Measurements from ENCODE around the gene KRT71. TPM values are rescaled to one million over a fixed set of nuclear protein-coding genes. Genes with fewer than 3 reads are reported as not detected.
"Not testable (repeated sequence)": the region's sequence is repeated elsewhere in the genome, so short reads cannot be mapped to it uniquely, and the experiment has no call there.

The KRT71 gene
- total RNA-seq, 1 experiment from 2014 or later = not detected

DNA sequence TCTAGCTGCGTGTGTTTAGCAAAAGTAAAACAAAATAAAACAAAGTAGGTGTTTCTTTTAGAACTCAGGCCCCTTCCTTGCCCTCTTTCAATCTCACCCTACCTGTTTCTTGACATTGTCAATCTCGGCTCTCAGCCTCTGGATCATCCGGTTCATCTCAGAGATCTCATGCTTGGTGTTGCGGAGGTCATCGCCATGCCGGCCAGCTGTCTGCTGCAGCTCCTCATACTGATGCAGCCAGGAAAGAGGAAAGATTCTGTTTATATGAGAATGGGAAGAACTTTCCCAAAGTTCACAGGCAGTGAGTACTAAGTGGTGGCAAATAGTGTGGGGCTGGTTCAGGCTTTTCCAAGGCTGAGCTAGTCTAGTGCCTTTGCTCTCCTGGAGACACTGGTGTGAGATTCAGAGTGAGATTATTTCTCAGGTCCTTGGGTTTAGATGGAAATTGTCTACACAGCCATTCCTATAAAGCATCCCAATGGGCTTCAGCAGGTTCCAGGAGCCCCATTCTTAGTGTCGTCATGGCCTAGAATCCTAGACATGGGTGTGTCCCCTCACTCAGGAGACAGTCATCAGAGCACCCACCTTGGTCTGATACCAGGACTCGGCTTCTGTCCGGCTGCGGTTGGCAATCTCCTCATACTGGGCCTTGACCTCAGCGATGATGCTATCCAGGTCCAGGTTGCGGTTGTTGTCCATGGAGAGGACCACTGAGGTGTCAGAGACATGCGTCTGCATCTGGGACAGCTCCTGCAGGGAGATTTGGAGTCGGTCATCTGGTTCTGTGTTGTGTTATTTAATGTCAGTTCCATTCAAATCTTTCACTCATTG is 35.7 kb downstream of the KRT71 start:
- in situ Hi-C loops (cut with HindIII; ENCODE audit: low pct_unique_long_range_greater_than_20kb, low sequenced_read_pairs) = no loop called here
- no peak for DNase-seq (ENCODE audit: low read depth, low spot score)

DNA sequence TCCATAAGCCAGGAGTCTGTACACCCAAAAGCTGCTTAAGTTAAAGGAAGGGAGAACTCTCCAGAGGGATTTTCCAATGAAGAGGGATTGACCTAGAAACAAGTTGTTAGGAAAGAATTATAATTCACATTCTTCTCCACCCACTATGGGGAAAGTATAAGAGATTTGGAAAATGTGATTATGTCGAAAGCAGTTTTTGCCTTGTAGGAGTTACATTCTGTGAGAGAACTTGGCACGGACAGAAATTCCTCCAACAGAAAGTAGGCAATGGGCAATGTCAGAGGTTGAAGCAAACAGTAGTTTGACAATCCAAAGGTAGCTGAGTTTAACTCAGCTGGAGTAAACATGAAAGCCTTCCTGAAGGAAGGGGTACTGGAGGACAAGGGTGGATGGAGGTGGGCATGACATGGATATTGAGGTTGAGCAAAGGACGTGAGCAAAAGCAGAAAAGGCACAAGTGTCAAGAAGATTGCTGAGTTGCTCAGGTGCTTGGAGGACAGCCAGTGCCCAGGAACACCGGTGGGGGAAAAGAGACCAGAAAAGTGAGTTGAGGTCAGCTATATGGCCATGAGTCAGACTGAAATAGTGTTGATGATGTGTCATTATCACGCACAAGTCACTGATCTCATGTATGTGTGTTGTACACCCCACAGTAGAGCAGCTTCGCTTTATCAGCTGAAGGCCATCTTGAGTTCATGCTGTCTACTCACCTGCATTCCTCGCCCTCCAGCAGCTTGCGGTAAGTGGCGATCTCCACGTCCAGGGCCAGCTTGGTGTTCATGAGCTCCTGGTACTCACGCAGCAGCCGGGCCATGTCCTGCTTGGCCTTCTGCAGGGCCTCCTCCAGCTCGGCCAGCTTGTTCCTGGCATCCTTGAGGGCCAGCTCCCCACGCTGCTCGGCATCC is 36.8 kb downstream of the KRT71 start:
- in situ Hi-C loops (cut with HindIII; ENCODE audit: low pct_unique_long_range_greater_than_20kb, low sequenced_read_pairs) = no loop called here
- no peak for DNase-seq (ENCODE audit: low read depth, low spot score)

DNA sequence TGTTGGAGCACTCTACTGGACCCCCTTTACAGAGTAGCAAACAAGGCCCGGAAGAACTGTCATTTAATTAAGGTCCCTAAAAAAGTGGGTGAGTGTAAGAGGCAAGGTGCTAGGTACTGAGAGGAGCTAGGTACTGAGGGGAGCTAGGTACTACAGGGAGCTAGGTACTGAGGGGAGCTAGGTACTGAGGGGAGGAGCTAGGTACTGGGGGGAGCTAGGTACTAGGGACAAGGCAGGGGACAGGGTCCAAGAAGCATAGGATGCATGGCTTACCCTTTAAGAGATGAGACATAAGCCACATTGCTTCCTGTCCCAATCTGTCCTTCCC is 37.7 kb downstream of the KRT71 start:
- in situ Hi-C loops (cut with HindIII; ENCODE audit: low pct_unique_long_range_greater_than_20kb, low sequenced_read_pairs) = no loop called here
- no peak for DNase-seq (ENCODE audit: low read depth, low spot score)

DNA sequence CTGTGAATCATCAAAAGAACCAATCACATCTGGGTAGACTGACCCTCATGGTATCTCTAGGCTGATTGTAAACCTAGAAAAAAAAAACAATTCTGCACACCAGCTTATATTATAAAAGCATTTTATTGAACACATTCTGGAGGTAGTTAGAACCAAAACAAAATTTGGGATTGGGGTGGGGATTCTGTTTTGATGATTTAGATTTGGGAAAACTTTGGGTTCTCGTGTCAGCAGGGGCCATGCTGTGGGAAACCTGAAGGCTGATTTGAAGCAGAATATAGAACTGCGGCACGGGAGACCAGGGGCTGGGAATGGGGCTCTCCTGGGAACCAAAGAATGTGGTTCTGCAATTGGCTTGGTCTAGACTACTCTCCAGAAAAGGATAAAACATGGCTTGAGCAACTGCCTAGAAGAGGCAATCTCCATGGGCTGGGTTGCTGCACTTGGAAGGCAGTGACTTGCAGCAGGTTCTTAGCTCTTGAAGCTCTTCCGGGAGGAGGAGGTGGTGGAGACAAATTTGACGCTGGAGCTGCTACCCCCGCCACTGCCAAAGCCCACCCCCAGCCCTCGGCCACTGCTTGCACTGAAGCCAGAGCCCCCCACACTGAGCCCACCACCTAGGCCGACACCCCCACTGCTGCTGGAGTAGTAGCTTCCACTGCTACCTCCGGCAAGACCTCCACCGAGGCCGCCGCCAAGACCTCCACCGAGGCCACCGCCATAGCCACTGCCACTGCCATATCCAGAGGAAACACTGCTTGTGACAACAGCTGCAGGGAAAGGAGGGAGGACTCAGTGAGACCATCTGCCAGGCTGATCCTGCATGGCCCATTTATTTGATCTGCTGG is 38.2 kb downstream of the KRT71 start:
- DNase-seq (ENCODE audit: low read depth, low spot score) = no peak
- in situ Hi-C loops (cut with HindIII; ENCODE audit: low pct_unique_long_range_greater_than_20kb, low sequenced_read_pairs) = no loop called here

DNA sequence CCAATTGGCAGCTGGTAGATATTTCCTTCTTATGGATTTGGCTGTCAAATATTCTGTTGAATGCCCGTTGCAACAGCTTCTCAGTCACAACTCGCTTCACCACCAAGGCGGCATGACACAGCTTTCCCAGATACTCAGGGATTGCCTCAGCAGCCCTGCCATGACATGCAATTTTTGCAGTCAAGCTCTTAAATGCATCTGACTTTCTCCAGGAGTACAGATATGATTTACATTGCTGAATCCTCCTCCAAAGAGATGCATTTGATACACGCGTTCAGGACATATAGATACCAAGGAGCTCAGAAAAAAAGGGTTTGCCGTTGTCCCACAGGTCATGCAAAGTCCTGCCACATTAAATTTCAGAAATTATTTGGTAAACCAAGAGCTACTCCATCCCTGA is 39.2 kb downstream of the KRT71 start:
- no peak for DNase-seq (ENCODE audit: low read depth, low spot score)
- in situ Hi-C loops (cut with HindIII; ENCODE audit: low pct_unique_long_range_greater_than_20kb, low sequenced_read_pairs) = no loop called here

DNA sequence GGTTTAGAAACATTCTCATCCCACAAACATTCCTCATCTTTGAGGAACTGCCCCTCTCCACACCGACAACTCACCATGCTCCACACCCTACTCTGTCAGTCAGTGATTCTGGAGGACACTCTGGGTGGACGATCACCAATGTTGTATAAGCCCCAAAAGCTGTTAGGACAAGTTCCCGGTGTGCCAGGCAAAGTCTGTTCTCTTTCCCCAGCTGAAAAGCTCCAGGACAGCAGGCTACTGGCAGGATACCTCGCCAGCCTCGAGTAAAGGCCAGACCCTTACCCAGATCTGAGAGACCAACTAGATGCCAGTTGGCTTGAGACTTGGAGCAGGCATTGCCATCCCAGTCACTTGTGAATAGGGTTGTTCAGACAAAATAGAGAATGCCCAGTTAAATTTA is 44.7 kb downstream of the KRT71 start:
- in situ Hi-C loops (cut with HindIII; ENCODE audit: low pct_unique_long_range_greater_than_20kb, low sequenced_read_pairs) = no loop called here
- no peak for DNase-seq (ENCODE audit: low read depth, low spot score)

DNA sequence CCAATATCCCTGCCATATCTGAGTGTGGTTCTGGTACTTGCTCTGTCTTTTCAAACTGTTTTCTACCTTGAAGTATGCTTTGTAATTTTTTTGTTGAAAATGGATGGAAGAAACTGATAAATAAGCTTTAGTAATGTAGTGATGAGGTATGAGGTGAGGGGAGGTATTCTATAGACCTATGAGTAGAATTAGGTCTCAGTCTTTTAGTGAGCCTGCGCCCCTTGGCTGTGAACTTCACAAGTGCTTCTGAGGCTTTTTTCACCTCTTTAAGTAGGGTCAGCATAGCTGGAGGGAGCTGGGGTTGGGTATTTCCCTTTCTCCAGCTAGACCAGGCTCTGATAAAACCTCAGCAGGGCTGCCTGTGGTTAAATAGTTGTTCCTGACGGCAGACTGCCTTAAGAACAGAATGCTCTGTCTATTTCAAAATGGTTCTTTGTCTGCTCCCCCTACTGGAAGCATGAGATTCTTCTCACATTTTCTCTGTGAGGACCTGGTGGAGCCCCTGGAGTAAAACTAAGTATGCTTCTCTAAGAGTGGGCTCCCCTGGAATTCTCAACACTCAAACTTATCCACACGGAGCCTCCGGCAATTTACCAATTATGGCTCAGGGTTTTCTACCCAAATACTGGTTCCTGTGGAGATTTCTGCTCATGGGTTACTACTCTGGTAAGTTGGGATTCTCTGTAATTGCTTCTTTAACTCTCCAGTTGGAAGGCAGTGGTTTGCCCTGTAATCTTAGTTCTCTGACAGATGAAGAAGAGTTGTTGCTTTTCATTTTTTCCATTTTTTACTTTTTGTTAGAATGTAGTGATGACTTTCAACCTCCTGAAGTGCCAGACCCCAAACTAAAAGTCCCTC is 45.9 kb downstream of the KRT71 start:
- peak; percentile 84 for DNase-seq (ENCODE audit: low read depth, low spot score)
- in situ Hi-C loops (cut with HindIII; ENCODE audit: low pct_unique_long_range_greater_than_20kb, low sequenced_read_pairs) = no loop called here

DNA sequence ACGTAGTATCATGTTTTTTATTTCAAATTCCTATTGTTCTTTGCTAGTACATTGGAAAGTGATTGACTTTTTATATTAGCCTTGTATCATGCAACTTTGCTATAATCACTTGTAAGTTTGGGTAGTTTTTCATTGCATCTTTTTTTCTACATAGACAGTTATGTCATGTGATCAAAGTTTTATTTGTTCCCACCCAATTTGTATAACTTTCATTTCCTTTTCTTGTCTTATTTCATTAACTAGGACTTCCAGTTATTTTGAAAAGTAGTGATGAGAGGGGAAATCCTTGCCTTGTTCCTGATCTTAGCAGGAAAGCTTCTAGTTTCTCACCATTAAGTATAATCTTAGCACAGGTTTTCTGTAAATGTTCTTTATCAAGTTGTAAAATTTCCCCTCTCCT is 50.1 kb downstream of the KRT71 start:
- in situ Hi-C loops (cut with HindIII; ENCODE audit: low pct_unique_long_range_greater_than_20kb, low sequenced_read_pairs) = no loop called here
- no peak for DNase-seq (ENCODE audit: low read depth, low spot score)

DNA sequence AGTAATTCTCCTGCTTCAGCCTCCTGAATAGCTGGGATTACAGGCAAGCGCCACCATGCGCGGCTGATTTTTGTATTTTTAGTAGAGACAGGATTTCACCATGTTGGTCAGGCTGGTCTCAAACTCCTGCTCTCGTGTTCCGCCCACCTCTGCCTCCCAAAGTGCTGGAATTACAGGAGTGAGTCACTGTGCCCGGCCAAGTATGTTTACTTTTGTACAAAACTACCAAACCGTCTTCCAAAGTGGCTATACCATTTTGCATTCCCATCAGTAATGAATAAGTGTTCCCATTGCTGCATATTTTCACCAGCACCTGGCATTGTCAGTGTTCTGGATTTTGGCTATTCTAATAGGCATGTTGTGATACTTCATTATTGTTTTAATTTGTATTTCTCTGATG is 51.5 kb downstream of the KRT71 start:
- DNase-seq (ENCODE audit: low read depth, low spot score) = no peak
- in situ Hi-C loops (cut with HindIII; ENCODE audit: low pct_unique_long_range_greater_than_20kb, low sequenced_read_pairs) = no loop called here

DNA sequence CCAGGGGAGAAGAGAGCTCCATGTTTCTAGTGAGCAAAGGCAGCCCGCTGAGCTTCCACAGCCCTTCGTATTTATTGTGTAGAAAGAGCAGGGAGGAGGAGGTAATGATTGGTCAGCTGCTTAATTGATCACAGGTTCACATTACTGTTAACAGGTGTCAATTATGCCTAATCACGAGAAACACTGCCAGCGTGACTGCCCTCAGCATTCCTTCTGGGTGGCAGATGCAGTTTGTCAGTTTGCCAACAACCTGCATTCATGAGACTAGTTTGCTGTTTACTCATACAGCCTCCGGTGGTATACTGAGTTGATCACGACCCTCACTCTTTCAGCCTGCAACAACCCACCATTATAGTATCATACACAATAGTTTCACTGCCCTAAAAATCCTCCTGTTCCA is 52.4 kb downstream of the KRT71 start:
- DNase-seq (ENCODE audit: low read depth, low spot score) = peak; percentile 33
- in situ Hi-C loops (cut with HindIII; ENCODE audit: low pct_unique_long_range_greater_than_20kb, low sequenced_read_pairs) = not testable (repeated sequence)

DNA sequence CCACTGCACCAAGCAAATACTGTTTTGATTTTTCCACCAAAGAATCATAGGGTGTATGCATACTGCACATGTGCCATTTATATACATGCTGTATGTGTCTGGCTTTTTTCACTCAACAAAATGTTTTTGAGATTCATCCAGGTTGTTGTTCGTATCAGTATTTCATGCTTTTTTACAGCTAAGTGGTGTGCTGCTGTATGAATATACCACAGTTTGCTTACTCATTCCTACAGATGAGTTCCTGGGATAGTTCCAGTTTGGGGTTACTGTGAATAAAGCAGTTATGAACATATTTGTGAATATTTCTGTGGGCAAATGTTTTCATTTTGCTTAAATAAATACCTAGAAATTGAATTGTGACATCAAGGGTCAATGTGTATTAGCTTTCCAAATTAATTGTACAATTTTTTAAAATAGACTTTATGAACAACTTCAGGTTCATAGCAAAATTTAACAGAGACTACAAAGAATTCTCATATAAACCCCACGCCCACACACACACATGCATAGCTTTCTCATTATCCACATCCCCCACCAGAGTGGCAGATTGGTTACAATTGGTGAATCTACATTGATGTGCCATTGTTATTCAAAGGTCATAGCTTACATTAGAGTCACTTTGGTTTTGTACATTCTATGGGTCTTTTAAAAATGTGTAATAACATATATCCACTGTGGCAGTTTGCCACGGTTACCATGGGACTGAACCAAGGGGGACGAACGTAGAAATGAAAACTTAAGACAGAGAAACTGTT is 53.0 kb downstream of the KRT71 start:
- in situ Hi-C loops (cut with HindIII; ENCODE audit: low pct_unique_long_range_greater_than_20kb, low sequenced_read_pairs) = no loop called here
- DNase-seq (ENCODE audit: low read depth, low spot score) = no peak

DNA sequence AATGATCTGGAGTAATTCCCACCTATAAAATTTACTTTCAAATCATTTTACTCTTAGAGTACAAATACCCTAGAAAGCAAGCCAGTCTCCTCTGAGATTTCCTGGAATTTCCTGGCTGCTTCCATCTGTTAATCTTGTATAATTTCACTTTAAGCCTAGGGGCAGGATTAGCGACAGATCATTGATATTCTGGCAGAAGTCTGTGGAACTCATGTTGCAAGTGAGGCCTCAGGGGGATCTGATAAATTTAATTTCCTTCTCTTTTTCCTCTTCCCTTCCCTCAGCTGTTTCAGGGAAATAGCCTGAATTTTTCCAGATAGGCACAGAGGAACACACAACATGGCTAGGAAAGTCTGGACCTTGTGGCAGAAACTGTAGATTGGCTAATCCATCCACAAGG is 54.0 kb downstream of the KRT71 start:
- DNase-seq (ENCODE audit: low read depth, low spot score) = no peak
- in situ Hi-C loops (cut with HindIII; ENCODE audit: low pct_unique_long_range_greater_than_20kb, low sequenced_read_pairs) = no loop called here

DNA sequence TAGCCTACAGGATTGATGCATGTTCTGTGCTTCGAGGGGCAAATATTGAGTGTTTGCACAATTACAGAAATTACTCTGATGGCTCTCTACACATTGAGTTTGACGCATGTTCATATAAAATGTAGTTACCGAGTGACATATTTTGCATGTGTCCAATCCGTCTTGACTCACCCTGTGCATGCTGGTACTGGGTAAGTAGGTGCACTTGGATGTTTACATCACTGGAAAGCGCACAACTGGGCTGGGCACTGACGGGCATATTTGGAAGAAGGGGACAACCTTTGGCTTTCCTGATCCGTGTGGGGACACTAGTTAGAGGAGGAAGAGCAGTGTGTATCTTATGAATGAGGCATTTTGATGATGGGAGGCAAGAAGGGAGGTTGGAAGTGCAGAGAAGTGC is 55.0 kb downstream of the KRT71 start:
- DNase-seq (ENCODE audit: low read depth, low spot score) = no peak
- in situ Hi-C loops (cut with HindIII; ENCODE audit: low pct_unique_long_range_greater_than_20kb, low sequenced_read_pairs) = no loop called here

DNA sequence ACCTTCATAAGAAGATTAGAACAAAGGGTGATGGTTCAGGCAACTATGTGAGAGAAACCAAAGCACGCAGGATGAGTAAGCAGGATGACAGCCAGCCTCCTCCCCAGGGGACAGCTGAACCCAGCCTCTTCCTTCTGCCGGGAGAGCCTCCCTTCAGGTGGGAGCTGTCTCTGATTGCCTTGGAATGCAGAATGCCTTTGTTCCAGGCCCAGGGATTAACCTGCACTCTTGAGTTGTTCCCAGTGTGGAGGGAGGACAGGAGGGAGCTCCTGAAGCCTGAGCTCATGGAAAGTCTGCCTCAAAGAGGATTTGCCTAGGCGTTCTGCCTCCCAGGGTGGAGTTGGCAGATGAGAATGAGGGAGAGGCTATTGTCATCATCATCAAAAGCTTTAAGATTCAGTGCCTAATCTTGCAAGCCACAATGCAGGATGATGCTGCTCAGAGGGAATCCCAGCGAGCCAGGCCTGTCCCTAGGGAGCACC is 56.3 kb downstream of the KRT71 start:
- in situ Hi-C loops (cut with HindIII; ENCODE audit: low pct_unique_long_range_greater_than_20kb, low sequenced_read_pairs) = no loop called here

DNA sequence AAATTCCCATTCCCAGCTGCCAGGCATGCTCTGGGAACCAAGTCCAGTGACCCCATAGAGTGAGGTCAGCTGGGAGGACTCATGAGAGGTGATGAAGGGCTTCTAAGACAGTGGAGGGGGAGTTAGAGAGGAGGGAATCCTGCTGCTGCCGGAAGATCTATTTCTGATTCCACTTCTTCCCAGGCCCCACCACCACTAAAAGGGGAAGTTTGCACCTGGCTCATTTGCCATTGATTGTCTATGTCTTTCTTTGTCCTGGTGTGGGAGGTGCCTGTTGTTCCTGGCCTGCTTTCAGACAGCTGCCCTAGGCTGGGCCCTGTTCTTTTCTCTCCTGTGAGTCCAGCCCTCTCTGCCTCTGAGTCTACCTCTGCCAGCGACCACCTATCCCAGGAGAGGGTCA is 56.9 kb downstream of the KRT71 start:
- DNase-seq (ENCODE audit: low read depth, low spot score) = no peak
- in situ Hi-C loops (cut with HindIII; ENCODE audit: low pct_unique_long_range_greater_than_20kb, low sequenced_read_pairs) = no loop called here

More for the DNA sequence above, 56.3 kb downstream of the KRT71 start:
- DNase-seq (ENCODE audit: low read depth, low spot score) = no peak

DNA sequence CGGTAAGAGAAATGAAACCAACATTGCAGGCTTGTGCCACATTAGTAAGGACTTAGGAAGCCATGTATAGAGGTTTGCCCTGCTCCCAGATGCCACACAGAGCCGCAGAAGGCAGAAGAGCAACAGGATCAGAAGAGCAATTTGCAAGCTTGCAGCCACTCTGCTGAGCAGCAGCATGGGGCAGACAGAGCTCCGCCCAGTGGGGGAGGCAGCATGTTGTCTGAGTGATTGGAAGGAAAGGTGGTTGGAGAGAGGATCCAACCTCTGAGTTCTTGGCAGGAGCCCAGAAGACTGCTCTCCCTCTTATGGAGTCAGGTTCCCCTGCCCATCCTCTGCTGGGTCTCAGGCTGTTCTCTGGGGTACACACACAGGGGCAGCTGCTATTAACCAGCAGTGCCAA is 57.6 kb downstream of the KRT71 start:
- peak; percentile 26 for DNase-seq (ENCODE audit: low read depth, low spot score)
- in situ Hi-C loops (cut with HindIII; ENCODE audit: low pct_unique_long_range_greater_than_20kb, low sequenced_read_pairs) = no loop called here
